Activated naive CD4-positive, alpha-beta T cell (primary cell): ENCODE measurements around the gene KIAA0753.

ENCODE experiments used
- DNase-seq, 4 experiments: peaks; one replicate each; lab custom pipeline; 2025; lab: John Stamatoyannopoulos, UW

The KIAA0753 gene

DNA sequence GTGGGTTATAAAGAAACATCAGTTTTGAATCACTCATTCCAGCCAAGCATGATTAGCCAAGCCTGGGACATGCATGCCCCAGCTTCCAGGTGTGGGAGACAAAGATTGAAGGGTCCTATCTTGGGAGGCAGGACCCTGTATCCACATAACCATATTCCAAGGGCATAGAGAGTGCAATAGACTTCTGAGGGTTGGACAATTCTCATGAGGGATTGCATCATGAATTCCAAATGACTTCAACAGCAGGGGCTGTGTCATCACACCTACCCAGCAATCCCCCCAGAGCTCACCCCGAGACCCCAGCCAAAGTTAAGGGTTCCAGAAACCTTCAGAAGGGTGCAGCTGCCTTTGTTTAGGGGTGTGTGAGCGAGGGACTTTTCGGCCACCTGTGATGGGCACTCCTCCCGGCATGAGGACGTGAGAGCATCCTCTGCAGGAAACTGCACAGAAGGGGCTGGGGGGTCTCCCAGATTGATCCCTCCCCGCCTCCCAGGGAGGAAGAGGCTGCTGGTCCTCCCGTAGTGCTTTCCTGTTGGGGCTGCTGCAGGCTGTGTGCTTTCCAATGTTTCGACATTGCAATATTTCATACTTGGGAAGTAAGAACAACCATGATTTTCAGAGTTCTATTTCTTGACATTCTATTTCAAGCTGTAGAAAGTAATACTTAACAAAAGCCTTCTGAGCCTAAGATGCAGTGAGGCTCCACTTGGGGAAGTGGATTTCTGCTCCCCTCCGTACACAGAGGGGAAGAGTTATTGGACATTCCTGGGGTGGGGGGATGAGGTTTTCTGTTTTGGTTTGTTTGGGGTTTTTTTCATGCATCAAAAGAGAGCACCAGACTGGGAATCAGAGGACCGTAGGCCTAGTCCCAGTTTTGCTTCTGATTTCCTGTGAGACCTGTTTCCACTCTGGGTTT lies 70.9 kb downstream of the KIAA0753 start:
- no peak for DNase-seq

- DNase-seq: no peak
Measured at GRCh38 chr17:6568184-6568758, 72.2 kb downstream of the KIAA0753 start.

GRCh38 chr17:6567528-6568183 lies 72.9 kb downstream of the KIAA0753 start:
- no peak for DNase-seq

- no peak for DNase-seq
Measured at GRCh38 chr17:6561446-6561845, 79.1 kb downstream of the KIAA0753 start.

- DNase-seq: no peak
Measured at GRCh38 chr17:6560496-6560895, 80.0 kb downstream of the KIAA0753 start.

DNA sequence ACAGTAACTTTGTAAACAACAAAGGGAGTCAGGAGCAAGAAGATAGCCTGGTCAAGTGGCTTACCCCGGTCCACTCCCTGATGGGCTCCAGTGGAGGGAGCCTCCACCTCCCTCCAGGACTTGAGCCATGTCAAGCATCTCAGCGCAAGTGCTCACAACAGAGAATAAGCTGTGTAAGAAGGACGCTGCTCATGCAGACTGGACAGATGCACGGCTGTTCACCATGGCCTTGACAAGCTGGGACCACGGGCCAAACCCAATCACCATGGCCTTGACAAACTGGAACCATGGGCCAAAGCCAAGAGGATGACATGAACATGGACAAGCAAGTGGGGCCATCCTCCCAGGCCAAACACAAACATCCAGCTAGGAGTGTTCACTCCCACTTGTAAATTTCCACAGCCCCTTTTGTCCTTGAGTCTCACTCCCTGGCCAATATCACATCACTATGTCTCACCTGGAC lies 80.7 kb downstream of the KIAA0753 start:
- no peak for DNase-seq

- DNase-seq: no peak
Measured at GRCh38 chr17:6558932-6559752, 81.4 kb downstream of the KIAA0753 start.

GRCh38 chr17:6558276-6558675 lies 82.2 kb downstream of the KIAA0753 start:
- DNase-seq: no peak

- no peak for DNase-seq
Measured at GRCh38 chr17:6557040-6557438, 83.5 kb downstream of the KIAA0753 start.

GRCh38 chr17:6556121-6557039 lies 84.1 kb downstream of the KIAA0753 start, which contains the start of gene PITPNM3:
TSS of gene PITPNM3 (minus strand) at chr17:6556555. CDS start at chr17:6556406, 149 bp downstream.
- DNase-seq: no peak

DNA sequence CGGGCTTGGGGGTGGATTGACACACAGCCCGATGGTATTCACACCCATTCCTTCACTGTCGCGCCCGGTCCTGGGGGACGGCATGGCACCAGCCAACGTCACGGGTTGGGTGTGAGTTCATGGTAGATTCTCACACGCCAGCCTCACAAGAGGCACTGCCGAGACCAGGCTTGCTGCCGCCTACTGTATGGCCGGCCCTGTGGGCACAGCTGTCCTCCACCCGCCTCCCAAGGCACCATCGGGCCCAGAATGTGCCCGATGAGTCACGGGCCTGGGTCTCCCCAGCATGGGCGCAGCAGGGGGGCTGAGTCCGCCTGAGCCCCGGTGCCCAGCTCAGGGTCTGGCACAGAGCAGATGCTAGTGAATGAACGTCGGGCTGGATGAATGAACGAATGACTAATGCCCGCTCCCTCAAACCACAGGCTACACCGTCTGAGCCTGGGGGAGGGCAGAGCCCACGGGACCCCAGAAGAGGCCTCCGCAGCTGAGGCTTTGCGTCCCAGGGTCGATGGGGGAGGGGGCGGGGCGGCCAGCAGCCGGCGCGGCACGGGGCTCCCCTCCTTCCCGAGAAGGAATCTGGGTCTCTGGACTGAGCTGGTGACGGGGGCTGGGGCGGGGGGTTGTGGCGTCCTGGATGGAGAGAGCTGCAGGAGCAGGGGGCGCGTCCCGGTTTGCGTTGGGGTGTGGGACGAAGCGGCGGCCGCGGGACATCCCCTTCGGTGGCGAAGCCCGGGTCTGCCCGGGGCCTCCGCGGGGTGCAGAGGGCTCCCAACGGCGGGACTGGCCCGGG lies 85.0 kb downstream of the KIAA0753 start:
- no peak for DNase-seq

- DNase-seq: no peak
Measured at GRCh38 chr17:6554871-6555330, 85.6 kb downstream of the KIAA0753 start.

DNA sequence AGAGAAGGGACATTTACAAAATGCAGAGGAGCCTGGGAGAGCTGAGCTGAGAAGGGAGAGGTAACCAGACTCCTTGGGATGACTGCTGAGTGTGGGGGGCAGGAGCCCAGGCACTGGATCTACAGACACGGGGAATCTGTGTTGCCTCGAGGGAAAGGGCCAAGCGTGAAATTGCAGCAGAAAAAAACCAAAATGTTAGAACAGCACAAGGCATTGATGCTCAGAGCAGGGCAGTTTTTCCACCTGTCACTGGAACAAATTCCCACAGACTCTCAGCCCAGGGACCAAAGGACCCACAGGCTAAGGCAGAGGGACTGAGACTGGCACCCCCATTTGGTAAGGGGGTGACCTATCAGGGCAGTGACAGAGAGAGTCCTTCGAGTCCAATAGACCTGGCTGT lies 86.2 kb downstream of the KIAA0753 start:
- DNase-seq: no peak

DNA sequence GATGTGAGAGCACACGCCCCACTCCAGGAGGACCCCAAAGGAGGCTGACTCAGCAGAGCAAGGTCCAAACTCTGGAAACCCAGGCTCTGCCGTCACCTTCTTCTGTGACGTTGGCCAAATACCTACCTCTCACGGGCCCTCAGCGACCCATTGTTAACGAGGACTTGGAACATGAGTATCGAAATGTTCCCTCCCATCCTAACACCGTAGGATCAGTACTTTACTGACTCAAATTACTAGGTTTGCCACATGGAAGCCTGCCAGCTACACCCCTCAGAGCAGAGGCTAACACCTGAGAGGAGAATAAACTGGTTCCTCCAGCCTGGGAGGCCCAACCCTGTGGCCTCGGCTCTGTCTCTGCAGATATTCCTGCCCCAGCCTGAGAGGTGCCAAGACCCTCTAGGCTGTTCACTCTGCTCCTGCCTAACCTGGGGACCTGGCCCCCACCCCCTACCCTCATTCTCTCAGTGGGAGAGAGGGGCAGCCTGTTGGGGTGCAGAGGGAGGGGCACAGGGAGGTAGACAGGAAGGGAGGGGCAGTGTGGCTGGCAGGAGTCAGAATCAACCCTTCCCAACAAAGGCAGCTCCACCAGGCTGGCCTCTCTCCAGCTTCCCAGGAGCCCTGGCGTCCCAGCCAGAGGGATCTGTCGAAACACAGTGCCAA lies 88.5 kb downstream of the KIAA0753 start:
- no peak for DNase-seq

GRCh38 chr17:6551356-6551755 lies 89.2 kb downstream of the KIAA0753 start:
- no peak for DNase-seq

GRCh38 chr17:6549384-6550036 lies 91.0 kb downstream of the KIAA0753 start:
- no peak for DNase-seq

DNA sequence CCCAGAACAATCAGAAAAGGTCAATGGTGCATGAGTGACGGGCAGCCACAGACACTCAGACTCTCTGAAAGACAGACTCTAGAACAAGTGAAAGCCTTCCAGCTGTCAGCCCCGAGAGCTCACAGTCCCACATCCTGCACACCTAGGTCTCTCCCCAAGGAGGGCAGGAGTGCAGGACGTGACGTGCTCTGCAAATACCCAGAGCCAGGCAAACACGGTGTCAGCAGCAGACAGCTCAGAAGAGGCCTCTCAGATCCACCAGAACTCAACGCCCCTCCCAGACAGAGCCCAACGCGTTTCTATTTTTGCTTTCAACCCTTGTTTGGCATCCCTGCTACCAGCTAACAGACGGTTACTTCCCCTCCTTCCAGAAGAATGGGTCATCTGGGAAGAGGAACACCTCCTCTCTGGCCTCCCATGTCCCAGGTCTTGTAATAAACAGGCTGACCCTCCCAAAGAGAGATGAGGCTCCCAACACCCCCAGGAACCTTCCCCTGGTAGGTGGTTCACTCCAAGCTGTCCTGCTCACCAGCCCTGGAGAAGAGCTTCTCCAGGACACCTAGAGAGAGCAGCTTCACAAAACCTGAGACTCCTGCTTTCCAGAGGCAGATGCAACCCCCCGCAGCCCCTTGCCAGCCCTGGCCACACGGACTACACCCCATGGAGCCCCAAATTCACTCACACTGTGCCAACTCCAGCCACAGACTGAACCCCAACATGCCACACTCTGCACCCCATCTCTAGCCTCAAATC lies 91.8 kb downstream of the KIAA0753 start:
- DNase-seq: peak in 1 of 4 experiments; percentile 6

- DNase-seq: no peak
Measured at GRCh38 chr17:6548034-6548433, 92.5 kb downstream of the KIAA0753 start.
